ENCODE measurements around the gene ATP2B2.
"Not testable (repeated sequence)": the region's sequence is repeated elsewhere in the genome, so short reads cannot be mapped to it uniquely, and the experiment has no call there.

ATP2B2 gene

GRCh38 chr3:10505050-10505790, at the start of gene ATP2B2:
ATP2B2 (minus strand) TSS chr3:10505586; CDS start chr3:10449543, 56,043 bp downstream.
- DNase-seq (ENCODE audit: low read depth) = no peak

- no peak for DNase-seq (ENCODE audit: low read depth)
Measured at GRCh38 chr3:10554746-10555145, 49.4 kb upstream of the ATP2B2 start.

GRCh38 chr3:10554236-10554611, 48.8 kb upstream of the ATP2B2 start:
- no peak for DNase-seq (ENCODE audit: low read depth)

GRCh38 chr3:10553591-10554235, 48.3 kb upstream of the ATP2B2 start:
- DNase-seq (ENCODE audit: low read depth) = no peak

- DNase-seq (ENCODE audit: low read depth) = no peak
Measured at GRCh38 chr3:10552631-10552943, 47.2 kb upstream of the ATP2B2 start.

GRCh38 chr3:10551821-10552630, 46.6 kb upstream of the ATP2B2 start:
- no peak for DNase-seq (ENCODE audit: low read depth)

- no peak for DNase-seq (ENCODE audit: low read depth)
Measured at GRCh38 chr3:10551139-10551538, 45.8 kb upstream of the ATP2B2 start.

GRCh38 chr3:10550705-10551104, 45.3 kb upstream of the ATP2B2 start:
- DNase-seq (ENCODE audit: low read depth) = no peak

GRCh38 chr3:10549617-10550230, 44.3 kb upstream of the ATP2B2 start:
- no peak for DNase-seq (ENCODE audit: low read depth)

- DNase-seq (ENCODE audit: low read depth) = no peak
Measured at GRCh38 chr3:10548992-10549391, 43.6 kb upstream of the ATP2B2 start.

- no peak for DNase-seq (ENCODE audit: low read depth)
Measured at GRCh38 chr3:10547841-10548783, 42.7 kb upstream of the ATP2B2 start.

- no peak for DNase-seq (ENCODE audit: low read depth)
Measured at GRCh38 chr3:10547413-10547812, 42.0 kb upstream of the ATP2B2 start.

- DNase-seq (ENCODE audit: low read depth) = no peak
Measured at GRCh38 chr3:10546820-10547263, 41.5 kb upstream of the ATP2B2 start.

GRCh38 chr3:10546181-10546624, 40.8 kb upstream of the ATP2B2 start:
- no peak for DNase-seq (ENCODE audit: low read depth)

- no peak for DNase-seq (ENCODE audit: low read depth)
Measured at GRCh38 chr3:10542518-10542917, 37.1 kb upstream of the ATP2B2 start.

GRCh38 chr3:10540347-10540746, 35.0 kb upstream of the ATP2B2 start:
- not testable (repeated sequence) for DNase-seq (ENCODE audit: low read depth)

GRCh38 chr3:10534066-10534465, 28.7 kb upstream of the ATP2B2 start:
- DNase-seq (ENCODE audit: low read depth) = no peak

GRCh38 chr3:10533737-10534023, 28.3 kb upstream of the ATP2B2 start:
- DNase-seq (ENCODE audit: low read depth) = no peak

GRCh38 chr3:10532939-10533736, 27.8 kb upstream of the ATP2B2 start:
- DNase-seq (ENCODE audit: low read depth) = no peak

GRCh38 chr3:10531031-10531430, 25.6 kb upstream of the ATP2B2 start:
- DNase-seq (ENCODE audit: low read depth) = no peak

- no peak for DNase-seq (ENCODE audit: low read depth)
Measured at GRCh38 chr3:10530241-10530640, 24.9 kb upstream of the ATP2B2 start.
